Activated effector memory CD4-positive, alpha-beta T cell treated with anti-CD3 and anti-CD28 coated beads, Interleukin-2, amount 50 U/mL, for 16 hours (primary cell): ENCODE results near the gene RGMA.

Experiments used
- DNase-seq: peaks from one replicate; pipeline ENCODE4 v3.0.0-alpha.2; 2020

The RGMA gene

DNA sequence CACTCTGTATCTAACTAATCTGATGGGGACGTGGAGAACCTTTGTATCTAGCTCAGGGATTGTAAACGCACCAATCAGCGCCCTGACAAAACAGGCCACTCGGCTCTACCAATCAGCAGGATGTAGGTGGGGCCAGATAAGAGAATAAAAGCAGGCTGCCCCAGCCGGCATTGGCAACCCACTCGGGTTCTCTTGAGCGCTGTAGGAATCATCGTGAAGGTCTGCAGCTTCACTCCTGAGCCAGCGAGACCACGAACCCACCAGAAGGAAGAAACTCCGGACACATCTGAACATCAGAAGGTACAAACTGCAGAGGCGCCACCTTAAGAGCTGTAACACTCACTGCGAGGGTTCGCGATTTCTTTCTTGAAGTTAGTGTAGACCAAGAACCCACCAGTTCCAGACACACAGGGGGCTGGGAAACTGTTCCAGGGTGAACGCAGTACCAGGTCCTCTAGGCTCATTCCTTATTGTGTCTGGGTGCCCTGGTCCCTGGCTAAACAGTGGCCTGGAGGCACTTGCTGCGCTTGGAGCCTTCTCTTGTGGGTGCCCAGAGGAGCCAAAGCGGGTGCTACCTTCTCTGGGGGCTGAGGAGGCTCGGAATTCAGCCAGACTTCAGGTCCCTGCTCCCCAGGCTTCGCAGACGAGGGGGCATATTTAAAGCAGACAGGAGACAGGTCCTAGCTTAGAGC lies 56.4 kb downstream of the RGMA start:
- peak; percentile 33 for DNase-seq

DNA sequence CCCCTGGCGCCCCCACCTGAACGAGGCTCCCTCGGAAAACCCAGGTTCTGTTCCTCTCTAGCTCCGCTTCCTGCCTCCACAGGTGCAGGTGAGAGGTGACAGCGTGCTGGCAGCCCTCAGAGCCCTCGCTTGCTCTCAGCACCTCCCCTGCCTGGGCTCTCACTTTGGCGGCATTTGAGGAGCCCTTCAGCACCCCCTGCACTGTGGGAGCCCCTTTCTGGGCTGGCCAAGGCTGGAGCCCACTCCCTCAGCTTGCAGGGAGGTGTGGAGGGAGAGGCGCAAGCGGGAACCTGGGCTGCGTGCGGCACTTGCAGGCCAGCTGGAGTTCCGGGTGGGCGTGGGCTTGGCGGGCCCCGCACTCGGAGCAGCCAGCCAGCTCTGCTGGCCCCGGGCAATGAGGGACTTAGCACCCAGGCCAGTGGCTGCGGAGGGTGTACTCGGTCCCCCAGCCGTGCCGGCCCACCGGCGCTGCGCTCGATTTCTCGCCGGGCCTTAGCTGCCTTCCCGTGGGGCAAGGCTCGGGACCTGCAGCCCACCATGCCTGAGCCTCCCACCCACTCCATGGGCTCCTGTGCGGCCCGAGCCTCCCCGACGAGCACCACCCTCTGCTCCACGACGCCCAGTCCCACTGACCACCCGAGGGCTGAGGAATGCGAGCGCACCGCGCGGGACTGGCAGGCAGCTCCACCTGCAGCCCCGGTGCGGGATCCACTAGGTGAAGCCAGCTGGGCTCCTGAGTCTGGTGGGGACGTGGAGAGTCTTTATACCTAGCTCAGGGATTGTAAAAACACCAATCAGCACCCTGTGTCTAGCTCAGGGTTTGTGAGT lies 57.2 kb downstream of the RGMA start:
- DNase-seq: peak; percentile 59

- DNase-seq: no peak
Measured at GRCh38 chr15:93031103-93031464, 57.9 kb downstream of the RGMA start.

DNA sequence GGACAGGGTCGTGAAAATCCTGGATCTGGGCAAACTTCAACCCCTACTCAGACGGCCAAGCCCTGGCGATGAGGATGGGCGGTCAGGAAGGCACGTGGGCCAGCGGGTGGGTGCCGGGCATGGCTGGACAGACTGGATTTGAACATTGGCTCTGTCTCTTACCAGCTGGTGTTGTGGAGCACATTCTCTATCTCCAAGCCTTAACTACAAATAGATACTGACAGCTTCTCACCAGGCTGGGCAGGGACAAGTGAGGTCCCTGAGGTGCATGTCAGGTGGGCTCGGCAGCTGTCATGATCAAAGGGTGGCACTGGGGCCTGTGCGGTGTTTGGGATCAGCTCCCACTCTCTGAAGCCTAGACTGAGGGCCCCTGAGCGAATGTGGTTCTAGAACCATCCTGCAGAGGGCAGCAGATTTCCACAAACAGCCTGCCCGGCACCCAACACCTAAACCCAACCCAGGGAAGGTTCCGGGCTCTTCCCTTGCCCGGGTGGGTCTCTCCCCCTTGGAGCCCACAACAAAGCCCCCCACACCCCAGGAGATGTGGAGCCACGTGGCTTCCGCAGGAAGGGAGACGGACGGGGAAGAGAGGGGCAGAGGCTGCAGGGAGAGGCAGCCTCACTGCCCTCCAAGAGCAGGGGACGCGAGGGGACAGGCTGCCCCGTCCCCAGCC lies 58.4 kb downstream of the RGMA start:
- DNase-seq: peak; percentile 86

DNA sequence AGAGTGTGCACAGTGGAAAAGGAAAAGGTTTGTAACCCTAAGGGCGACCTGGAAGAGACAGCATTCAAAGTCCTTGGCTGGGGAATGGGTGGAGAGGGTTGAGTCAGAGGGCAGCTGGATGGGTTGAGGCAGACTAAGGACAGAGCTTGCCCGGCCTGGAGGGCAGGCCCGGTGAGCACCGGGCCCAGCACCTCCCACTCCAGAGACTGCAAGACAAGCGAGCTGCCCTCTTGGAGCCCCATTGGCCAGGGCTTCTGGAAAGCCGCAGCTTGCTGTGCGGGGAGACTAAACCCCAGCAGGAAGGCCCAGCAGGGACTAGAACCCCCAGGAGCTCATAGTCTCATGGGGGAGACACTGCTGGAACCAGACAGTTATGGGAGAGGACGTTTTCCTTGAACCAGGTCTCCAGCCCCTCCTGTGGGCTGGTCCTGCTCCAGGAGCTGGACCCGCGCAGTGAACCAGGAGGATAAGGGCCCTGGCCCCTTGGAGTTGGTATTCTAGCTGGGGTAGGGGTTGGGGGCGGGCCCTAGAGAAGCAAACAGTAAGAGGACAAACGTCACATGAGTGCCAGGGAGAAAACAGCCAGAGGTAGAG lies 59.1 kb downstream of the RGMA start:
- no peak for DNase-seq

GRCh38 chr15:93029214-93029835 lies 59.7 kb downstream of the RGMA start:
- peak; percentile 56 for DNase-seq

- DNase-seq: peak; percentile 62
Measured at GRCh38 chr15:93028632-93029213, 60.3 kb downstream of the RGMA start.

GRCh38 chr15:93028111-93028631 lies 60.8 kb downstream of the RGMA start:
- DNase-seq: peak; percentile 56

DNA sequence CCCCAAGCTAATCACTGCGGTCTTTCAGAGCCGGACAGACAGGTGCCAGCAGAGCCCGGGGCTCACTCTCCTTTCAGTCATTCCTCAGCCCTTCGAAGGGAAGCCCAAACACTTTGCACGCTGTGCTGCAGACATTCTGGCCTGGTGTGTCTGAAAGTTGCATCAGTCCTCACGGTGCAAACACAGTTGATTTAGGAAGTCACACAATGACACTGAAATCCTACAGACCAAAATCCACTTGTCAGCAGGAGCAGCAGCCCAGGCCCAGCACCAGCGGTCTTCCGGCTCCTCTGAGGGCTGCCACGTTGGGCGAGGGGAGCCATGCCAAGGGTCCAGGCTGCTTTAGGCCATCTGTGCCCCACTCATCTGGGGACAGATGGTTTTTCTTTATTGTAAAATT lies 61.6 kb downstream of the RGMA start:
- peak; percentile 52 for DNase-seq

DNA sequence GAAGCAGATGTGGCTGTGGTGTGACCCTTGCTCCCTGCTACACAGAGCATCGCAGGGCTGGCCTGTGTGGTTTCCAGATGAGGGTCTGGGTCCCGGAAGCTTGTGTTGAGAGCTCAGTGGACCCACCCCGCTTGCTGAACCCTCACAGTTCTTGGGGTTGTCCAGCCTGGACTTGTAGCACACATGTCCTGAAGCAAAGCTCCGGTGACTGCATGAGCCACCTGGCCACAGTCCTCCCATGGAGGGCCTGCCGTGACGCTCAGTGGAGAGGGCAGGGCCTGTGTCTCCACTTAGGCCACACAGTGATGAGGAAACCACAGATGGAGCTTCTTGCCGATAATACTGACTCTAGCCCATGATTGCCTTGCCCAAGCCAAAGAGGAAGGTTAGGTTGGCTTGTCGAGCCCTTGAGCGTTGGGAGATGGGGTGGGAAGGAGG lies 62.6 kb downstream of the RGMA start:
- DNase-seq: peak; percentile 60

DNA sequence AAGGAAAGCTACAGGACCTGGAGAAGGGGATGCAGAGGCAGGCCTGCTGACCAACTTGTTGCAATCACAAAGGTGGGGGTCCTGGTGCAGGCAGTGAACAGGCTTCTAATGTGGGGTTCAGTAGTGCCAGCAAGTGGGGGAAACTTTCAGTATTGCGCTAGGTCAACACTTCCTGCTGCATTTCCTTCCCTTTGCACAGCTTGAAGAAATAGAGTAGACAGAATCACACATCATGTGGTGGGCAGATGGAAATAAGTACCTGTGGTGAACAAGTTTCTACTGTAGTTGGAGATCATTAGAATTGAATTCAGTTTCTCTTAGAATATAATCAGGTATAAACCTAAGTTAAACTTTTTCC lies 63.4 kb downstream of the RGMA start:
- DNase-seq: peak; percentile 50

DNA sequence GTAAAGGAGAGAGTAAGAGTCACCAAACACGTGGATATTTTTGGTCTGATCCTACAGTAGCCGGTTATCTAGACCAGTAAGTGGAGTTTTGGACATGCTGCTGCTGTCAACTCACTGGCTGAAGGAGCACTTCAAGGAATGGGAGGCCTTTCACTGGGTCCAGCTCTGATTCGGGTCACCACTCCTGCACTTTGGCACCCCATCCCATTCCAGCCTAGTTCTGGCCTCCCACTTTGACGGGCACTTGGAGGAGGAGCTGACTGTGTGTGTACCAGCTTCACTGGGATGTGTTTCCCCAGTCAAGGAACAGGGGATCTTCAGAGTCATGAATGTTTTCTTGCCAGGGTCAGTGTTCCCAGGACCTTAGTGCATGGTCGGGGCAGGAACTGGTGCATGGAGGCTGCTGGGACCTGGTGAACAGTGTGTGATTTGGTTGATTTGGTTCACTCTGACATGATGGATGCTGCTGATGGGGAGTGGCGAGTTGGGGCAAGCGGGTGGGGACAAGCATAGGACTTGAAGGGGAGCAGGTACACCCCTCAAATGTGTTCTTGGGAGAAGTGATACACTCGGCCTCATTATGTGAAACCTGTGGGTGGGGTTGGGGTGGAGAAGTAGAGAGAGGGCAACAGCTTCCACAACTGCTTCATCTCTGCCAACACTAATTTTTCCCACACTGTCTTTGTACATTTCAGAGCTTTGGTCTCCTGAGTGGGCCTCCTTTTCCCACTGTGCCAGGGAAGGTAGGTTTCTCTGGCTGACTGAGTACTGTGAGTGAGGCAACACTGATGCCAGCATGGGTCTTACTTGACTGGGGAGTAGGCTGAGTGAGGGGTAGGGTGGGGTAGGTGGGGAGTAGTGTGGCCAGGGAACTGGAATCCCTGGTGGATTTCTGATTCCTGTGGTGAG lies 64.0 kb downstream of the RGMA start:
- DNase-seq: peak; percentile 56

- DNase-seq: peak; percentile 39
Measured at GRCh38 chr15:93024293-93024692, 64.7 kb downstream of the RGMA start.

GRCh38 chr15:93020976-93021772 lies 67.8 kb downstream of the RGMA start:
- no peak for DNase-seq

DNA sequence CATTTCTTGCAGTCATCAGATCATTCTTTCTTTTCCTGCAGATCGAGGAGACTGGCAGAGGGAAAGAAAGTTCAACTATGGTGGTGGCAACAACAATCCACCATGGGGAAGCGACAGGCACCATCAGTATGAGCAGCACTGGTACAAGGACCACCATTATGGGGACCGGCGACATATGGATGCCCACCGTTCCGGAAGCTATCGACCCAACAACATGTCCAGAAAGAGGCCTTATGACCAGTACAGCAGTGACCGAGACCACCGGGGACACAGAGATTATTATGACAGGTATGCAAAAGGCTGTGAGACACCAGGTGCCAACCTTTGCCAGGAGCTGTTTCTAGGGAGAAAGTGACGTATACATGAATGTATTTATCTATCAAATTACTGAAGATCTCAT lies 69.0 kb downstream of the RGMA start:
- DNase-seq: peak; percentile 60

DNA sequence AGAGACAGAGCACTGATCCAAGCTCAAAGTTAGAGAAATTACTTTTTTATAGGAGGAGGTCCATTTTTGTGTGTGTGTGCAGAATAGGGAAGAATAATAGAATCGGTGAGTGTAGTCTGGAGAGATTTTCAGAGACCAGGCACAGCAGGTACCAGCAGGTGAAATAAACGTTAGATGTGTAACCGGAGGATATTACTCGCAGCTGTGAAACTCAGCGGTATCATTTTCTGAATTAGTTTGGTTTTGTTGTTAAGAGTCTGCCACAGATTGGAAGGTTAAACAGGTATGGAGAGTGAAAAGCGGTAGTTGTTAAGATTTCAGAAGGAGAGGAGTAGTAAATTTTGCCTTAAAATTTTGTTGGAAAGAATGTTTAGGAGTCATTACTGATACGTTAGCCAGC lies 69.9 kb downstream of the RGMA start:
- no peak for DNase-seq

GRCh38 chr15:93018574-93018973 lies 70.4 kb downstream of the RGMA start:
- no peak for DNase-seq

DNA sequence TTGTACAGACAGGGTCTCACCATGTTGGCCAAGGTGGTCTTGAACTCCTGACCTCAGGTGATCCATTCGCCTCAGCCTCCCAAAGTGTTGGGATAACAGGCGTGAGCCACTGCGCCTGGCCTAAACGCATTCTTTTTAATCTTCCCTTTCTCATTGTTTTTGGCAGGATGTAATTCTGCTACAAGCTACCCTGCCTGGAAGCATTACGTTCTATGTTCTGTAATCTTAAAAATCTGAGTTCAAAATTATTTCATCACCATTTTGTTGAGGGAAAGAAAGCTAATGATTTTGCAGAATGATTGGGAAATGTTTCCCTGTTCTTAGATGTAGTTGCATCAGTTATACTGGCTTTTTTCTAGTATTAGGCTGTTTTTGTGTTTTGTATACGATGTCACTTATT lies 71.5 kb downstream of the RGMA start:
- DNase-seq: no peak

GRCh38 chr15:93012786-93013185 lies 76.2 kb downstream of the RGMA start:
- no peak for DNase-seq

GRCh38 chr15:93007994-93008393 lies 81.0 kb downstream of the RGMA start:
- no peak for DNase-seq
